NOMO-1 (cell line): ENCODE results near the gene PDC.
"Not testable (repeated sequence)": the region's sequence is repeated elsewhere in the genome, so short reads cannot be mapped to it uniquely, and the experiment has no call there.

Experiments used
- DNase-seq, 2 experiments: peaks; one replicate each; lab custom pipeline; 2025; ENCODE audit not compliant: unreplicated experiment in 2 of 2; lab: John Stamatoyannopoulos, UW

Gene PDC

GRCh38 chr1:186404454-186405051, 56.4 kb downstream of the PDC start:
- peak; percentile 20 to 69 for DNase-seq

- no peak for DNase-seq
These were observed 57.3 kb downstream of the PDC start for GRCh38 chr1:186403632-186404031.

- DNase-seq, result not testable (repeated sequence)
These were observed 59.5 kb downstream of the PDC start for GRCh38 chr1:186401446-186401845.
